Left ventricle myocardium inferior (tissue), 1 donor: ENCODE data around the gene SYNPO2. TPM values are rescaled to one million over a fixed set of nuclear protein-coding genes. Genes with fewer than 3 reads are reported as not detected.
A peak's percentile ranks its signal among the peaks of the same experiment; 100 is the strongest.

Source experiments
- DNase-seq: peaks from one replicate; pipeline ENCODE4 v3.0.0-alpha.2; 2020
- H3K27ac ChIP-seq: fragments of 200-600 bp; replicated peaks from 2 replicates; pipeline ENCODE4 v1.8.0; 2021
- H3K27me3 ChIP-seq: fragments of 200-600 bp; 2 replicates; pipeline ENCODE4 v1.8.0; 2021; ENCODE audit warnings: low read depth
- H3K36me3 ChIP-seq: fragments of 200-600 bp; 2 replicates; pipeline ENCODE4 v1.8.0; 2021
- H3K4me1 ChIP-seq: fragments of 200-600 bp; 2 replicates; pipeline ENCODE4 v1.8.0; 2021
- H3K4me3 ChIP-seq: fragments of 200-600 bp; 2 replicates; pipeline ENCODE4 v1.8.0; 2021; ENCODE audit warnings: mild to moderate bottlenecking, moderate library complexity
- H3K9me3 ChIP-seq: fragments of 200-600 bp; replicated peaks from 2 replicates; pipeline ENCODE4 v1.8.0; 2021
- intact Hi-C: fragments of 100-400 bp; cut with micrococcal nuclease; formaldehyde crosslinking; loops from one replicate; pipeline ENCODE4 v1.11.0; 2022
- total RNA-seq: library from RNA; stranded (reverse); fragmentation: NEBNext Ultra II Directional; extraction: Animal tissue kit (Norgen Biotek cat#: 25700); gene quantifications from one replicate; pipeline ENCODE4 v1.2.1, GENCODE V29; 2021
- TF ChIP-seq, protein P1 (sequence below): fragments of 200-600 bp; IDR thresholded peaks from 2 replicates; pipeline ENCODE4 v1.8.0; 2021; ENCODE audit warnings: antibody characterized with exemption, mild to moderate bottlenecking, borderline replicate concordance
- donor health status: DM: no; HTN: yes; CAD: no; lungs with severe emphysema.

The SYNPO2 gene
- total RNA-seq, 1 donor from 2014 or later = 239 TPM

DNA sequence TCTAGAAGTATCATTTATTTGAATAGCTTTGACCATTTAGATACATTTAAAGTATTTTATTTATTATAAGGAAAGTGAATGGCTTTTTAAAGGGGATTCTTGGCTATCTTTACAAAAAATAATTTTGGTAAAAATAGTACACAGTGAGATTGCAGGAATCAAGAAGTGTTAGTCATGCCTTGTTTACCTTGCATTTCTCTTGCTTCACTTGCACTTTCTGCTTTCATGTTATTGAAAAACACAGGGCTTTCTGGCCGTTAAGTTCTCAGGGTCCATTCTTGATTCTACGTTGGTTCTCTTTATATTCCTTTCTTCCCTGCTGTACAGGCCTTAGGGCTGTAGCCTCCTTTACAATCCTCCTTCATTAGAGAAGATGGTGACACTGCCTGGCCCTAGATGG lies 30.9 kb upstream of the SYNPO2 start:
- intact Hi-C loops = no loop called here
- H3K9me3 ChIP-seq = no peaks in the 10 kb centered on the region
- no peak for DNase-seq
- TF ChIP-seq, protein P1, sequence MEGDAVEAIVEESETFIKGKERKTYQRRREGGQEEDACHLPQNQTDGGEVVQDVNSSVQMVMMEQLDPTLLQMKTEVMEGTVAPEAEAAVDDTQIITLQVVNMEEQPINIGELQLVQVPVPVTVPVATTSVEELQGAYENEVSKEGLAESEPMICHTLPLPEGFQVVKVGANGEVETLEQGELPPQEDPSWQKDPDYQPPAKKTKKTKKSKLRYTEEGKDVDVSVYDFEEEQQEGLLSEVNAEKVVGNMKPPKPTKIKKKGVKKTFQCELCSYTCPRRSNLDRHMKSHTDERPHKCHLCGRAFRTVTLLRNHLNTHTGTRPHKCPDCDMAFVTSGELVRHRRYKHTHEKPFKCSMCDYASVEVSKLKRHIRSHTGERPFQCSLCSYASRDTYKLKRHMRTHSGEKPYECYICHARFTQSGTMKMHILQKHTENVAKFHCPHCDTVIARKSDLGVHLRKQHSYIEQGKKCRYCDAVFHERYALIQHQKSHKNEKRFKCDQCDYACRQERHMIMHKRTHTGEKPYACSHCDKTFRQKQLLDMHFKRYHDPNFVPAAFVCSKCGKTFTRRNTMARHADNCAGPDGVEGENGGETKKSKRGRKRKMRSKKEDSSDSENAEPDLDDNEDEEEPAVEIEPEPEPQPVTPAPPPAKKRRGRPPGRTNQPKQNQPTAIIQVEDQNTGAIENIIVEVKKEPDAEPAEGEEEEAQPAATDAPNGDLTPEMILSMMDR = no peak
- H3K36me3 ChIP-seq = no peaks in the 10 kb centered on the region
- H3K27ac ChIP-seq = no peak overlapping the region
- H3K4me1 ChIP-seq = no peaks in the 10 kb centered on the region
- no peak overlapping the region for H3K4me3 ChIP-seq
- H3K27me3 ChIP-seq = no peaks in the 10 kb centered on the region

DNA sequence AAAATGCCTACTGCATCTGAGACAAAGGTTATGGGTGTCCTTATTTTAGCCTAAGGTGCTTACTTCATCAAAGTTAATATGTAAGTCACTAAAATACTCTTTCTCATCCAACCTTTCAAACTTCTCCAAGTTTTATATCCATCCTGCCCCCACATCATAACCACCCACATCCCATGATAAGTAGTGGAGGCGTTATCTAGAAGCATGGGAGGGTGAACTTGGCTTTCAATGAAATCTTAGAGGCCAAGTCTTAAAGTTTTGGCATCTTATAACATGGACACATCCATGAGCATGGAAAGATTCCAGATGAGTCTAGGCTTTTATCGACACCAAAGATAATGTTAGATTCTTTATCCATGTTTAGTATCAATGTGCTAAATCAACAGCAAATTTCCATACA lies 29.9 kb upstream of the SYNPO2 start:
- Histone ChIP-seq H3K27ac (no peak overlapping the region), H3K4me1 (no peaks in the 10 kb centered on the region), H3K27me3 (no peaks in the 10 kb centered on the region), H3K36me3 (no peaks in the 10 kb centered on the region), H3K4me3 (no peak overlapping the region), H3K9me3 (no peaks in the 10 kb centered on the region)
- TF ChIP-seq, protein P1 = no peak
- intact Hi-C loops = no loop called here
- no peak for DNase-seq

DNA sequence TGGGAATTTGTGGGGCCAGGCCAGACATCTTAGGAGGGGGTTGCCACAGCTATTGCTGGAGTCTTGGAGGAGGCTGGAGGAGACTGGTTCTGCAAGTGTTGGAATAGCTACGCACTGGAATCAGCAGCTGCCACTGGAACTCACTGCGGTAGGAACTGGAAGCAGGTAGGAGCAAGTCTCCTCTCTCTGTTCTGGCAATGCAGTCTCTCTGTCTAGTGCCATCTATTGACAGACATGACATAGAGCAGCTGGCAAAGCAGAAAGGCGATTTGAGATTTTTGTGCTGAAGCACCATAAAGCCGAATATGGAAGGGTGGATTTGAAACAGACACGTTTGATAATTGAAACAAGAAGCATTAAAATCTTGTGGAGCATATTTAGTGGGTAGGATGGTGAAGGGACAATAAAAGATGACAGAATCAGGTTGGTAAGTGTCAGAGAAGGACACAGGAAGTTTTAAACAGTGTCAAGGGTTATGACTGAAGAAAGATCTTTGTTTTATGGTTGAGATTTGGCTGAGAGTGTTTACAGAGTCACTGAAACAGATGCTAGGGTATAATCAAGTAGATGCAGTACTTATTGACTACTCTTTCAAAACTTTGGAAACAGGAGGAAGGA lies 23.5 kb upstream of the SYNPO2 start:
- intact Hi-C loops = no loop called here
- no peak for DNase-seq
- no peaks in the 10 kb centered on the region for H3K36me3 ChIP-seq
- H3K9me3 ChIP-seq = no peaks in the 10 kb centered on the region
- H3K4me3 ChIP-seq = no peak overlapping the region
- no peaks in the 10 kb centered on the region for H3K27me3 ChIP-seq
- TF ChIP-seq, protein P1 = peak; percentile 71
- H3K4me1 ChIP-seq = peaks cover 18% of the 10 kb centered on the region
- H3K27ac ChIP-seq = no peak overlapping the region

DNA sequence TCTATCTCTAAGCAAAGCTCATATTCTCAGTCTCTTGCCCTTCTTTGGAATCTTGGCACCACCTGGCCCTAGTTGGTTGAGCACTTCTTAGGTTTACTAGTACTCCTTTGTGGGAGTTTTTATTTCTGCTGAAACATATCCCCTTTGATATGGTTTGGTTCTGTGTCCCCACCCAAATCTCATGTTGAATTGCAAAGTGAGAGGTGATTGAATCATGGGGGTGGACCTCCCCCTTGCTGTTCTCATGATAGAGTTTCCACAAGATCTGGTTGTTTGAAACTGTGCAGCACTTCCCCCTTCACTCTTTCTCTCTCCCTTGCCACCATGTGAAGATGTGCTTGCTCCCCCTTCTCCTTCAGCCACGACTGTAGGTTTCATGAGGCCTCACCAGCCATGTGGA lies 22.2 kb upstream of the SYNPO2 start:
- H3K4me3 ChIP-seq = no peak overlapping the region
- intact Hi-C loops = no loop called here
- H3K4me1 ChIP-seq = peaks cover 24% of the 10 kb centered on the region

DNA sequence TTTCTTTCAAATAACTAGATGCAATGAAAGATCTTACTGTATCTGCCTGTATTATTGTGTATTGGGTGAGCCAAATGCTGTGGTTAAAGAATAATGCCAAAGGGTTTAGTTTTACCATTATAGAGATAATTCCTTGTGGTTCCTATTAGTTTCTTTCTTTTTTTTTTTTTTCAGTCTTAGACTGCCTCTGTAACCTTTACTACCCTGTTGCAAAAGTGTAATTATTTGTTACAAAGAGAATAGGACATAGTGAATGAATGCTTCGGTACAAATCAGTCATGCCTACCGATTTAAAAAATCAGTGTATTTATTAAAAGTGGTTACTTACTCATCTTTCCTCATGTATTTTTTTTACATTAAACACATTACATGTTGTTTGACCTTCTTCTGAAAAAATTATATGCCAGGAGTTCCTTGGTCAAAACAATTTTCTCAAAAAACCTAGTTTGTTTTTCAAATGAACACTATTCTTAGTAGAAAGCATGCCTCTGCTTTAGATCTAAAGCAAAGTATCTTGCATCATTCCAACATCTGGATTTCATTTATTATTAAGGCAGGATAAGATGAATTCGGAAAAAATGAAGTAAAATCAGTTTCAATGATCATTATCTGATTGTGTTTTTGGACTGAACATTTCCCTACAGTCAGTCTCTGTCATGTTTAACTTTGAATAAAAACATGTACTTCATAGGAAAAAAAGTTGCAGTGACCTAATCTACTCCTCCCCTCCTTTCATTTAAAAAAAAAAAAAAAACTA lies 21.2 kb upstream of the SYNPO2 start:
- Histone ChIP-seq H3K36me3 (no peaks in the 10 kb centered on the region), H3K4me1 (peaks cover 24% of the 10 kb centered on the region), H3K27ac (no peak overlapping the region), H3K9me3 (no peaks in the 10 kb centered on the region), H3K27me3 (no peaks in the 10 kb centered on the region), H3K4me3 (no peak overlapping the region)
- TF ChIP-seq, protein P1 = no peak
- no peak for DNase-seq
- intact Hi-C loops = no loop called here

More for the DNA sequence above, 22.2 kb upstream of the SYNPO2 start:
- DNase-seq = no peak
- no peaks in the 10 kb centered on the region for H3K36me3 ChIP-seq
- no peaks in the 10 kb centered on the region for H3K27me3 ChIP-seq
- TF ChIP-seq, protein P1 = no peak
- H3K27ac ChIP-seq = no peak overlapping the region
- H3K9me3 ChIP-seq = no peaks in the 10 kb centered on the region
